K562 (cell line): ENCODE results near the gene MEIOB. TPM values are rescaled to one million over a fixed set of nuclear protein-coding genes. Genes with fewer than 3 reads are reported as not detected.

Source experiments
- ATAC-seq: fragments of 200-7000 bp; cut with Tn5 transposase; 3 replicates; pipeline ENCODE4 v1.9.1; 2020; ENCODE audit warnings: moderate library complexity
- BruUV-seq: library from RNA; stranded (reverse); fragments of 400-500 nt; replicated peaks from 2 replicates; lab custom pipeline; 2021; lab: Mats Ljungman, UMichigan
- CTCF ChIA-PET: fragments of 300-600 bp; formaldehyde crosslinking; extraction: SDS; loops from one replicate; lab custom pipeline; 2021; ENCODE audit warnings: low intra/inter-chr PET ratio; lab: Yijun Ruan, JAX
- POLR2A ChIA-PET: fragments of 300-600, 350-650 bp; sonication (Branson Sonifier 250); formaldehyde crosslinking; extraction: SDS; loops from one replicate; lab custom pipeline; 2021; ENCODE audit warnings: antibody characterized with exemption, inconsistent platforms; lab: Yijun Ruan, JAX
- DNase-seq, 4 experiments: peaks; one replicate each; pipeline versions ENCODE4 v3.0.0 to v3.0.0-alpha.2; 2011 to 2018; ENCODE audit warnings: low spot score in 3 of 4, mixed read lengths in 3 of 4; ENCODE audit errors: extremely low read depth in 1 of 4
- FAIRE-seq: peaks from 2 replicates; lab custom pipeline; 2011; peaks lifted over from hg19 to GRCh38; lab: Jason Lieb, UNC
- H2AFZ ChIP-seq: 2 replicates; pipeline ENCODE4 v1.6.0; 2011; ENCODE audit warnings: low read depth, low read length, control low read depth, inconsistent platforms
- H3K27ac ChIP-seq: fragments of 200-600 bp; 3 replicates; pipeline ENCODE4 v1.8.0; 2011; ENCODE audit warnings: low read depth, mild to moderate bottlenecking, control low read depth, inconsistent platforms, low read length, moderate library complexity, mixed read lengths; ENCODE audit errors: extremely low read depth
- H3K27me3 ChIP-seq, 2 experiments: fragments of 300-600 bp in 1 of 2; 2 replicates in 1 of 2; 3 replicates in 1 of 2; pipeline versions ENCODE4 v1.6.0 to v1.8.0; 2011; ENCODE audit warnings: inconsistent platforms in 2 of 2, low read length in 2 of 2, mild to moderate bottlenecking in 1 of 2, mixed read lengths in 1 of 2, moderate library complexity in 1 of 2; ENCODE audit not compliant: control insufficient read depth in 2 of 2, insufficient read depth in 2 of 2
- H3K36me3 ChIP-seq: fragments of 300-600 bp; 3 replicates; pipeline ENCODE4 v1.8.0; 2011; ENCODE audit warnings: mild to moderate bottlenecking, low read length, inconsistent platforms; ENCODE audit not compliant: control insufficient read depth, insufficient read depth
- H3K4me1 ChIP-seq, 2 experiments: fragments of 200-600 bp in 1 of 2; replicated peaks in 1 of 2; 2 replicates in 1 of 2; 3 replicates in 1 of 2; pipeline versions ENCODE4 v1.5.1 to v1.8.0; 2011; ENCODE audit warnings: inconsistent platforms in 2 of 2, low read length in 2 of 2, mild to moderate bottlenecking in 1 of 2, mixed read lengths in 1 of 2, moderate library complexity in 1 of 2; ENCODE audit not compliant: control insufficient read depth in 2 of 2, insufficient read depth in 2 of 2
- H3K4me2 ChIP-seq: 2 replicates; pipeline ENCODE4 v1.6.1; 2011; ENCODE audit warnings: low read length, control low read depth, inconsistent platforms, mixed read lengths; ENCODE audit not compliant: insufficient read depth
- H3K4me3 ChIP-seq: fragments of 200-600 bp; sonication (generic), shearing (Covaris generic); 2 replicates; pipeline ENCODE4 v1.5.1; 2016; ENCODE audit warnings: control low read depth, inconsistent platforms
- H3K79me2 ChIP-seq: fragments of 200-600 bp; 3 replicates; pipeline ENCODE4 v1.8.0; 2011; ENCODE audit warnings: low read length, inconsistent platforms; ENCODE audit not compliant: control insufficient read depth, insufficient read depth
- H3K9ac ChIP-seq, 2 experiments: 2 replicates each; pipeline versions ENCODE4 v1.6.0 to v1.6.1; 2011; ENCODE audit warnings: low read depth in 2 of 2, low read length in 2 of 2, control low read depth in 1 of 2, inconsistent platforms in 1 of 2, mild to moderate bottlenecking in 1 of 2, mixed read lengths in 1 of 2; ENCODE audit not compliant: insufficient read depth in 1 of 2
- H3K9me1 ChIP-seq: one replicate; pipeline ENCODE4 v1.6.0; 2011; ENCODE audit warnings: inconsistent platforms, mild to moderate bottlenecking, low read length, moderate library complexity; ENCODE audit not compliant: control insufficient read depth, insufficient read depth
- H3K9me3 ChIP-seq: replicated peaks from 2 replicates; pipeline ENCODE4 v1.5.1; 2011; ENCODE audit warnings: low read depth, low read length, inconsistent platforms; ENCODE audit not compliant: control insufficient read depth, insufficient read depth
- H4K20me1 ChIP-seq: replicated peaks from 2 replicates; pipeline ENCODE4 v1.6.1; 2011; ENCODE audit warnings: low read length, inconsistent platforms, mixed read lengths; ENCODE audit not compliant: control insufficient read depth, insufficient read depth
- HMG20A ChIP-seq: fragments of 450-650 bp; formaldehyde crosslinking; conservative IDR thresholded peaks from 2 replicates; pipeline ENCODE4 v1.4.0; 2020; ENCODE audit warnings: mild to moderate bottlenecking, mixed read lengths
- L3MBTL2 ChIP-seq: fragments of 450-650 bp; IDR thresholded peaks from 2 replicates; pipeline ENCODE4 v1.6.1; 2016; ENCODE audit warnings: mild to moderate bottlenecking, moderate library complexity
- MED1 ChIP-seq: sonication (generic); formaldehyde crosslinking; IDR thresholded peaks from 2 replicates; pipeline ENCODE4 v1.8.1; 2023; ENCODE audit warnings: missing genetic modification reagents, borderline replicate concordance
- POLR2G ChIP-seq: fragments of 200-400 bp; formaldehyde crosslinking; IDR thresholded peaks from 2 replicates; pipeline ENCODE4 v1.6.1; 2017; ENCODE audit warnings: low read depth, mild to moderate bottlenecking, antibody characterized with exemption, low read length, moderate library complexity
- XRCC4 ChIP-seq: IDR thresholded peaks from one replicate; pipeline ENCODE4 v1.6.1; 2011; ENCODE audit not compliant: insufficient read depth, insufficient read length; ENCODE audit errors: extremely low read depth
- ZNF436 ChIP-seq: fragments of 250-450, 450-650 bp; sonication (Bioruptor Pico); formaldehyde crosslinking; IDR thresholded peaks from 2 replicates; pipeline ENCODE4 v1.7.0; 2020; ENCODE audit warnings: mild to moderate bottlenecking
- ZNF830 ChIP-seq: fragments of 250-450 bp; sonication (Bioruptor Pico); IDR thresholded peaks from 2 replicates; pipeline ENCODE4 v1.5.0; 2021; ENCODE audit warnings: mild to moderate bottlenecking
- whole genome bisulfite sequencing: fragments of 100-300 bp; shearing (Covaris generic); methylation state at CpG from one replicate; pipeline ENCODE4 v1.1.6; 2016; ENCODE audit warnings: low coverage, mixed read lengths; ENCODE audit not compliant: insufficient coverage; ENCODE audit errors: missing lambda C conversion rate; 5-methylcytosine and 5-hydroxymethylcytosine counted together
- in situ Hi-C: fragments of 300-500 bp; cut with MboI; formaldehyde crosslinking; loops from 4 replicates; pipeline ENCODE4 v1.15.0; 2018; ENCODE audit warnings: inconsistent platforms, mixed read lengths
- intact Hi-C: fragments of 100-400 bp; cut with micrococcal nuclease; formaldehyde crosslinking; loops from 2 replicates; pipeline ENCODE4 v1.14.2; 2022
- polyA plus RNA-seq, 8 experiments: library from polyadenylated mRNA; depleted of rRNA in 4 of 8; stranded (reverse) in 5 of 8; unstranded in 3 of 8; fragments of >200 nt; fragmentation: Nextera tagmentation in 2 of 8; fragmentation: Illumina TruSeq in 1 of 8; extraction: Ambion mirVana in 2 of 8; extraction: Trizol in 1 of 8; gene quantifications; 2 replicates each; pipeline versions ENCODE4 v1.2.1 to v1.2.3, GENCODE V29; 2011 to 2014; ENCODE audit warnings: inconsistent platforms in 1 of 8, missing spikeins in 1 of 8
- total RNA-seq, 7 experiments: library from RNA; depleted of rRNA in 6 of 7; stranded (reverse); fragments of >200 nt in 6 of 7; fragmentation: Illumina TruSeq in 2 of 7; extraction: Trizol in 2 of 7; gene quantifications; 2 replicates each; pipeline versions ENCODE4 v1.2.1 to v1.2.3, GENCODE V29; 2011 to 2021; ENCODE audit warnings: low replicate concordance in 1 of 7

Gene MEIOB
- total and polyA plus RNA-seq, 9 of the 15 experiments (the other 6 are each of a cell fraction or from before 2014, with no cell fraction given): 25.4 to 203 (median 97.6) TPM

GRCh38 chr16:1818873-1819525 is 53.0 kb downstream of the MEIOB start:
- CTCF ChIA-PET: no interaction called here
- Histone ChIP-seq H3K36me3 (peaks cover 3% of the 10 kb centered on the region; the same call in 1 of the 3 replicates), H3K4me1 (peaks cover 0 to 49% of the 10 kb centered on the region in 2 experiments; a peak in 2 of 5 replicates), H3K4me2 (no peak overlapping the region), H3K27me3 (no peaks in the 10 kb centered on the region), H3K9me3 (no peaks in the 10 kb centered on the region), H3K27ac (no peak overlapping the region), H3K79me2 (no peaks in the 10 kb centered on the region), H2AFZ (no peak overlapping the region), H3K4me3 (no peak overlapping the region), H4K20me1 (no peaks in the 10 kb centered on the region), H3K9me1 (no peaks in the 10 kb centered on the region), H3K9ac (peak overlapping the region in 1 of 2 experiments; percentile 13; a peak in 1 of 4 replicates)
- no peak for FAIRE-seq
- intact Hi-C loops: no loop called here
- in situ Hi-C loops: no loop called here
- DNase-seq: no peak
- WGBS: 81% methylated on average over 29 of the region's 35 CpGs
- POLR2A ChIA-PET: no interaction called here
- BruUV-seq: no TSS peak
- TF ChIP-seq XRCC4 (no peak), ZNF830 (no peak), MED1 (CRISPR knock-in tag) (no peak), ZNF436 (CRISPR knock-in tag) (no peak), HMG20A (no peak), POLR2G (peak; percentile 23; the same call in 1 of the 2 replicates), L3MBTL2 (no peak)
- no peak for ATAC-seq
